ENCODE data around the gene REEP1.
"Not testable (repeated sequence)": the region's sequence is repeated elsewhere in the genome, so short reads cannot be mapped to it uniquely, and the experiment has no call there.

The REEP1 gene

DNA sequence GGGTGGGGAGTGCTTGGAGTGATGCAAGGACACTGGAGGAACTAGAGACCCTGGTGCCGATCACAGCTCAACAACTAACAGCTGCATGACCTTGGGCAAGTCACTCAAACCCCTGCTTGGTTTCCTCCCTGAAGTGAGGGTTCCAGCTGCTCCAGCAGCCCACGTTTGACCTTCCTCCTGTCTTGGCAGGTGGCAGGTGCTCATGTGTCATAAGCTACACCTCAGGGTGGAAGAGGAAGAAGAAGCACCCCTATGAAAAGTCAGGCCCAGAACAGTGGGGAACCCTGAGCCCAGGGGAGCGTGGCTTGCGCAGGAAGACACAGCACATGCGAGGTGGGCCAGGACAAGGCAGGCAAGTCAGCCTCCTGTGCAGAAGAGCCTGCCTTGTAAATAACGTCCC lies 95.8 kb downstream of the REEP1 start:
- DNase-seq = no peak

DNA sequence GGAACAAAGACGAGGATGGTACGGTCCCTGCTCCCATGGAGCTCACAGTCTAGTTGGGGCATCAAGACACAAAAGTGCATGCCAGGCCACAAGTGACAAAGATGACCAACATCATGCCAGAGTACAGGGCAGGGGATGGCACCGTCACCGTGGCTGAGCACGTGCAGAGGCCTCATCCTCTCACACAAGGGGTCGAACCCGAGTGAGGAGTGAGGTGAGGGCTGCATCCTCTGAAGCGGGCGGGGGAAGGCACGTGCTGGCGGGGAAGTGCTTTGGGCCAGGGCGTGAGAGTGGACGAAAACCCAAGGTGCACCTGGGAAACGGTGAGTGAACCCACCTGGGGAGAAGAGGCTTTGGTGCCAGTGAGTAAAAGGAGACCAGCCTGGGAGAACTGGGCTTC lies 97.2 kb downstream of the REEP1 start:
- no peak for DNase-seq

DNA sequence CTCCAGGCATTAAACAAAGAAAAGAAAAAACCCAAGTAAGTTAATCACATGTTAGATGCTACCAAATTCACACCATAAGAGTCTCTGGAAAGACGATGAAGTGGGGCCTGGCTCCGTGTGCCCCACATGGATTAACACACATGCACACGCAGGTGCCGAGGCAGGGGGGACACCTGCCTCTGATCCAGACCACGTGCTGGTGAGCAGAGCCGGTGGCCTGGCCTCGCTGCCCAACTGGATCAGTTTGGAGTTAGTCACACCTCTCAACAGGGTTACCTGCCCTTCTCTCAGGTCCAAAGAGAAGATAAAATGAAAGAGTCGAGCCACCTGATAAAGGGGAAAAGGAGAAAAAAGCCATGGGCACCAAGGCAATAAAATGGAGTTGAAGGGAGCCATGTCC lies 97.7 kb downstream of the REEP1 start:
- DNase-seq = no peak

DNA sequence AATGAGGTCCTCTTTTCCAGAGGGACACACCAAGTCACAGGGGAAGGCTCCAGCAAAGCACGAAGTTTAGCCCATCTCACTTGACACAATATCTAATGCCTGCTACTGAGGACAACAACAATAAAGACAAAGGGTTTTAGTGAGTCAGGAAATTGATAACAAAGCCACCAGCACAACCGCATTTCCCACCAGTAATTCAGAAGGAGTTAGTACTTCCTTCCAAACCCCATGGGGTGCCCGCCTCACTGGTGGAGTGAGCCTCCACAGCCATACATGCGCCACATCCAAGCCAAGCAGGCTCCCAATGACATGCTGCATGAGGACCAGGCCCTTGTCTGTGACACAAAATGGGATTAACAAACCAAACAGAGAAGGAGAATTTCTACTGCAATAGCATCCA lies 98.1 kb downstream of the REEP1 start:
- no peak for DNase-seq

DNA sequence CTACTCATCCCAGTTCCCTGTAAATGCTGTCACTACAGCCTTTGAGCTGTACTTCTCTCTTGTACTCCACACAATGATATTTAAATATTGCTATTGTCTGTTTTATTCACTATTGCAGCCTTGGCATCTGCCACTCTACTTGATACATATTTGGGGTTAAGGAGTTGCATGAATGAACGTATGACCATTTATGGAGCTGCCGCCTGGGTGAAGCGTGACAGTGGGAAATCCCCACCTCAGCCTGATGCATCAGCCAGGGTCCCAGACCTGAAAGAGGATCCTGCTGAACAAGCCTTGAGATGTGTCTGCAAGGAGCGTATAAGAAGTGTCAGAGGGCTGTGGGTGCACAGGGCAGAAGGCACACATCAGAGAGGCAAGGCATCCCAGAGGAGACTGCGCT lies 99.1 kb downstream of the REEP1 start:
- no peak for DNase-seq

DNA sequence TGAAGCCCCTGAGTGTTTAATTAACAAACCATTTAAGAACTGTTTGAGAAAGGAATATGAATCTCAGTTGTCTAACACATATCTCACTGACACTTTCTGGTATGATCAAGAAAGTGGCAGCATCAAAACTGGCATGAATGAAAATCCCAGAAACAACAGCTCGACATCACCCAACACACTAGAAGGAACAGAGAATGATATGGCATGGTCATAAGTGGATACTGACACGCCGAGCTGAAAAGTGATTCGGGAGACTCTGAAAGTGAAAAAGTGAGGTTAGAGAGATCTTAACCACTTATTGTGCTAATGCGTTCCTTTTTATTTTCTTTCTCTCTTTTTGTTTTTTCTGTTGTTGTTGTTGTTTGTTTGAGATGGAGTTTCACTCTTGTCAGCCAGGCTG lies 100.3 kb downstream of the REEP1 start:
- no peak for DNase-seq

DNA sequence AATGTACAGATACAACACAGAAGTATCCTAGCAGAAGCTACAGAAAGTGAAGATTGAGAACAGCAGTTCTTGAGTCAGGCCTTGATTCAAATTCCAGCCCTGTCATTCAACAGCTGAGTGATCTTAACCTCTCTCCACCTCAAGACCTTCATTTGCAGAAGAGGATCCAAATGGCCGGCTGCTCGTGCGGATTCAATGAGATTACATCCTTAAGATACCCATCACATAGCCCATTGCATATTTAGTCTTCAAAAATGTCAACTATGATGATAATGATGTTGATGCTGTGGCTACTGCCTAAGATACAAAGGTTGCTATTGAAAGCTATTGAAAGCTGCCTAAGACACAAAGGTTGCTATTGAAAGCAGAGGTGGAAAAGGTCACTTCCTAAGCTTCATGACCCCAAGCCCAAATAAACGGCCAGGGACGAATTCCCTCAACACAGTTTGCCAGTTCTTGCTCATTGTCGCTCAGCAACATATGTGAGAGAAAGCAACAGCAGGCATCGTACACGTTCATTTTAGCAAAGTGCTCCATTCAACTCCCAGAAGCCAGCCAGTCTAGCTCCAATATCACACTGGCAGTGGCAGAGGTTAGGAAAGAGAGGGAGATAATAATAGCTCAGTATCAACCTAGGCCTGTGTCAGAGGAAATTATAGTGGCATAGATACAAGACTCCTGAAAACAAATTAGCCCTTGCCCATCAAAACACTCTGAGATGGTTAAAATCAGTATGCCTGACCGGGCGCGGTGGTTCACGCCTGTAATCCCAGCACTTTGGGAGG lies 102.0 kb downstream of the REEP1 start:
- DNase-seq = no peak

DNA sequence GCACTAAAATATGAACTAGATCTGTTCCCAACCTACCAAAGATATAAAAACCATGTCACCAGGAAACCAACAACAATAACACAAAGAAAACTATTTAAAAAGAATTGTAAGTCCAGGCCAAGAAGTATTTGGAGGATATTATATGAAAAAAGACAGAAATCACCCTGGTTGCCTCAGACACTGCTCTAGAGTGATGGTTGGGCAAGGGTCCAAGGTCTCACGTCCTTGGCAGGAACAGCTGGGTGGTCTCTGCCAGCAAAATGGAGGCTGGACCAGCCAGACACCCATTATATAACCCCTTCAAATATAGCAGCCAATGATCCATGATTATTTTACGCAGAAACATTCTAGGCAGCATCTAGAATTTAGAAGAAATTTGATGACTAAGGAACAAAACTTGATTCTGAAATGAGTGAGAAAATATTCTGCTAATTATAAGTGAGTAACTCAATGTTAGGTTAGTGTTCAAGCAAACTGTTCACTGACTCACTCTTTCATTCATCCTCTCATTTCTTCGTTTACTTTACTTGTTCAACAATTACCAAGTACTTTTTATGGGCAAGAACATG lies 102.8 kb downstream of the REEP1 start:
- no peak for DNase-seq

DNA sequence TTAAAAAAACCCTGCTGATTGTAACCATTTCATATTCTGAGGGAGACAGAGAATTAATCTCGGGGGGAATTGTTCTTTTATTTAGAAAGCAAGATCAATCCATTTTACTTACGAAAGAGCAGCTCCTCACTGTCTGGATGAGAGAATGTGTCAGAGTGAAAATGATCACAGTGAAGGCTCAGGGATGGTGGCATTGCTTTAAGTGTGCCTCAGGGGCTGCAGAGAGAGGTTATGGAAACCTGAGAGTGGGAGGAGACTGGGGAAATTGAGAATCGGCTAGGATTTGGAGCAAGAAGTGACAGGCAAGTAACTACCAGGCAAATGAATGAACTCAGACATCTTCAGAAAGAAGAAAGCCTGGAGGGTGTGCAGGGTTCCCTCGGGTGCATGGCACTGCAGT lies 104.0 kb downstream of the REEP1 start:
- DNase-seq = no peak

DNA sequence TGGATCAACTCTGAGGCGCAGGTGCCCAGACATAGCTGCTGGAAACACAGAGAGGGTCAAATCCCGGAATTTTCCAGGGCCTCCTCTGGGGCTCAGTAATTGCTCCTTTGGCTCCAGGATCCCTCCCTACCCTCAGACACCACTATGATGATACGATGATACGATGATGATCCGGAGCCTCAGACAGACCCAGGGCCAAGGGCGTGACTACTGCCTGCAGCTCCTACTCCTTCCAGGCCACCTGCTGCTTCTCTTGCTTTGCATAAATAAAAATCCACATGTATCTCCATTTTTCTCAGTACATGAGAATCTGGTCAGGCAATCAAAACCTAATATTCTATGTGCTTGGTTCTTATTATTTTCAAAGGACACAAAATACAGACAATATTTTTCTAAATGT lies 104.5 kb downstream of the REEP1 start:
- DNase-seq = no peak

DNA sequence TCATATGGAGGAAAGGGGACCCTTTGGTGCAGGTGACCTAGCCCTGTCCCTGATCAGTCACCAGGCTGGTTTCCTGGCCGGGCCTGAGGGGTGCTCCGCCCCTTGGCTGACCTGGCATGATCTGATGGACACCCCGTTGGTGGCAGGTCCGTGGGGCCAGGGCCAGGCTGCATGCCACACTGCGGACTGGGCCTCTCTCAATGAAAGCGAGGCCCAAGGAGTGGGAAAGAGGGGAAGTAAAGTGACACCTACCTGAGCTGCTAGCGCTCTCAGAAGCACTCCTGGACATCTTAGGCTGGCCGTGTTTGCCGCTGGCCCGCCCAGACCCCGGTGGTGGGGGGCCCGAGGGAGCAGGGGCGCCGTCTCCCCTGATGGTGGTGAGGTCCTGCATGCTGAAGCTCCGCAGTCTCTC lies 105.0 kb downstream of the REEP1 start:
- no peak for DNase-seq

DNA sequence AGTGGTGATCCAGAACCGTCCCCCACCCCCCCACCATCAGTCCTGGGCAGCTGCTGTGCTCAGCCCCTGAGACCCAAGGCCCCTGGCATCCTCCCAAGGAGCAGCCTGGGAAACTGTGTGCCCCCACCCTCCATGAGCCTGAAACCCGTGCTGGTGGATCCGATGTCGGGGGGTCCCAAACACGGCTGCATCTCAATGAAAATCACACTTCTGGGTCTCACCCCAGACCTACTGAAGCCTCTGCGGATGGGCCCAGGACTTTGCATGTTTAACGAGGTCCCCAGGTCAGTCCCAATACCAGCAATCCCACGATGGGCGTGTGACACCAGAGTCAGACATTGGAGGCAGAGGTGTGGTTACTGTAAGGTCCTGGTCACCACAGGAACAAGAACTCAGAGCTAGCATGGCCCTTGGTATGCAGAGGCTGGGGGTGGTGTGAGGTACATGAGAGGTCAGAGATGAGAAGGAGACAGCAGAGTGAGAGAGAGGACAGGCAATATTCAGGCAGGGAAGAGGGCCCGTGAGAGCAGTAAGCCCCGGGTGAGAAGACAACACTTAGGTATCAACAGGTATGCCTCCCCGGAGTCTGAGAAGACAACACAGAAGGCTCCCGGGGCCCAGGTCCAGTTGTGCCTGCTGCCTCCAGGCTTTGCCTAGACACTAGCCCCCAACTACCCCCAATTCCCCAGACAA lies 105.6 kb downstream of the REEP1 start:
- DNase-seq = no peak

DNA sequence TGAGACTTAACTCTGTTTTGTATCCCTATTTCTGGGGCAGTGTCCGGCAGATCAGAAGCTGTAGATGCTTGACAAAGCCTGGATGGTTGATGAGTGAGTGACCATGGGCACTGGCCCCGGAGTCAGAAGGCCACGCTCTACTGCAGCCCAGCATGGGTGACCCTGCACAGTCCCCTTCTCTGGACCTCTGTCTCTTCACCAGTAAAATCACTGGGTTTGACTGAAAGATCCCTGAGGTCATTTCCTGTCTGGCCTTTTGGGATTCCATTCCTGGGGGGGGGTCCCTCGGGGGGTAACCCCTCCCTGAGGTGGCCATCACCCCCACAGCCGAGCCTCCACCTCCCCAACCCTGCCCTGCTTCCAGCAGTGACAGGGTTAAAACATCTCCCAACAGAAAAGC lies 106.5 kb downstream of the REEP1 start:
- DNase-seq = no peak

DNA sequence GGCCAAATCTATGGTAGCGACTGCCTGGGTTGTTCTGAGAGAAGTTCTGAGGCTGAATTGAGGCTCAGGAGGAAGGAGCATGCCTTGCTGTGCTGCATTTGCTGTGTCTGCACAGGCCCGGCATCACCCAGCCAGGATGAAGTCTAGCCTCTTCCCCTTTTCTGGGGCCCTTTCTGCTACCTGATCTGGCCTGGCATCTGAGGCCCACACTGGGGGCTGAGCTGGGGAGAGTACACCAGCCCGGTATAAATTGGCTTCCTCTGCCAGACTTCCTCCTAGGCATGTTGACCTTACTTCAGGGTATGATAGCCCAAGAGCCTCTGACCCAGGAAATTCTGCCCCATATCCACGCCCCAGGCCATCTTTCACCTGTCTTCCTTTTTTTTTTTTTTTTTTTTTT lies 108.2 kb downstream of the REEP1 start:
- DNase-seq = no peak

DNA sequence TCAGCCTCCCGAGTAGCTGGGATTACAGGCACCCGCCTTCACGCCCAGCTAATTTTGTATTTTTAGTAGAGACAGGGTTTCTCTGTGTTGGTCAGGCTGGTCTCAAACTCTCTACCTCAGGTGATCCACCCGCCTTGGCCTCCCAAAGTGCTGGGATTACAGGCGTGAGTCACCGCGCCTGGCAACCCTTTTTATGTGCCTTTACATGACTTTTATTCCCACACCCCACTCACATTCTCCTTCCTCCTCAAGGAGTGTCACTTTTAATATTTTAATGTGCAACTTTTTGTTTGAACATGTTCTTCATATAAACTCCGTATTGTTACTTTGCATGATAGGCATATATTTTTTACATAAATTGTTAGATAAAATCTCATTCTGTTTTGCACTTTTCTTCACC lies 108.9 kb downstream of the REEP1 start:
- DNase-seq = not testable (repeated sequence)

DNA sequence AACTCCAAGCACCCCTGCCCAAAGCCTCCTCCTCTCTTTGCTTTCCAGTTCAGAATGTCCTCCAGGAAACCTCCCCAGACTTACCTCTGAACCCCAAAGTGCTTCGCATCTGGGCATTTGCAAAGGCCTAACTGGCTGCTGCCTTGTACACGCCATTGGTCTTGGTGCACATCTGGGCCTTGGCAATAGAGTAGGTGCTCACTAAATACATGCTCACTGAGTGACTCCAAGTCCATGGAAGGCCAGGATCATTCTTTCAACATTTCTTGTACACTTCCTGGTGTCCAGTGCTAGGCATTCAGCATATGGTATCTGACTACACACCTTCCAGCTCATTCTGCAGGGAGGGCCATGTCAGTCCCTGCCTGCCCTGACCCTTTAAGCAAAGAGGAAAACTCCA lies 109.7 kb downstream of the REEP1 start:
- no peak for DNase-seq

DNA sequence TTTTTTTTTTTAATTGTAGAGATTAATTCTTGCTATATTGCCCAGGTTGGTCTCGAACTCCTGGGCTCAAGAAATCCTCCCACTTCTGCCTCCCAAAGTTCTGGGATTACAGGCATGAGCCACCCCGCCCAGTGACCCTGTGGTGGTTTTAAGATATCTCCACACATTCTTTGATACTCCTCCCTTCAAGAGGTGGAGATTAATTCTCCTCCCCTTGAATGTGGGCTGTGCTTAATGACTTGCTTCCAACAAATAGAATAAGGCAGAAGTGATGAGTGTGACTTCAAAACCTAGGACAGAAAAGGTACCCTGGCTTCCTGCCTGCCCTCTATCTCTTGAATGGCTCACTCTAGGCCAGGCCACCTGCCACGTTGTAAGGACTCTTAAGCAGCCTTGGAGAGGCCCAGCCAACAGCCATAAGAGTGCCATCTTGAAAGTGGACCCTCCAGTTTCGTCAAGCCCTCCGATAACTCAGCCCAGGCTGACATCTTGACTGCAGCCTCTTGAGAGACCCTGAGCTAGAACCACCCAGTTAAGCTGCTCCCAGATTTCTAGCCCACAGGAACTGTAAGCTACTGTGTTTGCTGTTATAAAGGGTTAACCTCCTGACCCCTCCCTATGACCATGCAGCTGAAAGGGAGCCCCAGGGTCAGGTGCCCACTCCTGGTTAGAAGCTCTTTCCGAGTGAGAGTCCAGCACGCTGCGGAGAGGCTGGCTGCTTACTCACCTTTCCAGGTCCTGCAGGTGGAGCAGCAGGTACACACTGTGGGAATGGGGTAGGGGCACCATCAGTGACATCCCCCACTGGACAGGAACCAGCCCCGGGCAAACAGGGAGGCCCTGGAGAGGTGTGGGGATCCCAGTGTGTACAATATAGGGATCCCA lies 110.5 kb downstream of the REEP1 start:
- no peak for DNase-seq

DNA sequence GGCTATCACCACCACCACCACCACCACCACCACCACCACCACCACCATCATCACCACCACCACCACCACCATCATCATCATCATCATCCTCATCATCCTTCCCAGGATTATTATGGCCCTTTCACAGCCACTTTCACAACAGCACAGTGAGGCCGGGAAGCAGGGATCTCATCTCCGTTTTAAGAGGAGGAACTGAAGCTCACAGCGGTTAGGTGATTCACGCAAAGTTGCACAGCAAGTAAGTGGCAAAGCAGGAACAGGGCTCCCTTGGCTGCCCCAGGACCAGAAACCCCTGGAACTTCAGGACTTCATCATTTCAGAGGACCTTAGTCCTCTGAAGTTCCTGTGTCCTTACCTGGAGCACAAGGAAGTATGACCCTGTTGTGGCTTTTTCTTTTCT lies 111.4 kb downstream of the REEP1 start:
- no peak for DNase-seq

DNA sequence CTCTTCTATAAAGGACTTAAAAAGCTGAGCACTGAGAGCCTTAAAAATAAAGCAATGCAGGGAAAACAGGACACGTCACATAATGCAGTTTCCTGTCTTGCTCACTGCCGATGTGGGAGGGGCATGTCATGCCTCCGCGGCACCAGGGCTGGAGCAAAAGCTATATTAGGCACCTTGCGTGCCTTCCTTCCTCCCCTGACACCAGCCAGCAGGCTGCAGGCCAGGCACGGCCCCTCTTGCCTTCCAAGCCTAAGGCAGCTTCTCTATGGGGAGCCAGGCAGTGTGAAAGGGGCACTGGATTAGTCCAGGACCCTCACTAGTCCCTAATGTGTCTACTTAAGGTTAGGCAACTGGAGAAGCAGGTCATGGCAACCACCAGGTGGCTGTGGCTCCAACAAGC lies 111.8 kb downstream of the REEP1 start:
- DNase-seq = no peak

DNA sequence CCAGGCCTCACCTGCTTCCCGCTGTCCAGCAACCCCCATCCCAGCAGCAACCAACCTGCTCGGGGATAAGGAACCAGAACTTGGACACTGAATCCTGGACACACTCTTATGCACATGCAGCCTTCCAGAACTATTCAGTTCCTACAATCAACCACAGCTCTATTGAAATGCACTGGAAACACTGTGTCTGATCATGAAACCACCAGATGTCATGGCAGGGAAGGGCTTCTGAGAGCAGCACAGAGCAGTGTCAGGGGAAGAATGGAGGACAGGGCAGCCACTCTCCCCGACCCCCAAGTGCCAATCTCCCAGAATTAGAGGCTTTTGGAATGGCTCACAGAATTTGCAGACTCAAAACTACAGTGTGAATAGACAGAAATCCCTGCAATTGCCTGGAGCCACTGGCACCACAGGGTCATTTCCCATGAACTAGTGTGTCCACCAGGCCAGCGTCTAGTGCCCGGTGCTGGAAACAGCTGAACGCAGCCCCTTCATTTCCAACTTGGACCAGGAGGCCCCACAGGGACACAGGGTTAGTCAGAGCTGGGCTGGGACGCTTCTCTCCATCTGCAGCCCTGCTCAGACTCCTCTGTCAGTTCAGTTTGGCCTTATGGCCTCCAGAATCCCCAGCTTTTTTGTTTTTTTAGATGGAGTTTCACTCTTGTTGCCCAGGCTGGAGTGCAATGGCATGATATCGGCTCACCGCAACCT lies 112.6 kb downstream of the REEP1 start:
- no peak for DNase-seq

DNA sequence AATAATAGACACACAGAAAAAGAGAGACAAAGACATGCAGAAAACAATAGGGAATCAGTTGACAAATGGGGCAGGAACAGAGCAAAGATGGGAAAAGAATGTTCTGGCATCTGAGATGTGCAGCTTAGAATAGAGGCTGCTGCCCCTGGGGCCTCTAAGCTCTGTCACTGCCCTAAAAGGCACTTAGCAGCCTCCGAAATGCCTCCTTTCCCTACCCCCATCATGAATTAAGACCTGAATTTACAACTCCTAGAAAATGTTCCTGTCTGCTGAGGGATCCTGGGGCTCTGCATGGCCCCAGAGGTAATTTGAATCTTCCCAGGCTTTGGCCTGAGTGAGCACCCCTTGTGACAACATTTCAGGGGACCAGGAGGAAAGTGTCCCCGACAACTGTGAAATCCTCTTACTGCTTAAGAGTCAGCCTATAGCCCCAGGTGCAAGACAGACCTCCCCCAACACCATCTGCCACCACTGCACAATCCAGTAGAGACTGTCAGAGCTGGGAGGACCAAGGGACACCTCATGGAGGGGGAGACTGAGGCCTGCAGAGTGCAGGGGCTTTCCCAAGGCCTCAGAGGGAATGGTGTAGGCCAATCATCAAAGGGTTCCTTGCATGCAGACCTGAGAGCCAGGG lies 113.4 kb downstream of the REEP1 start:
- DNase-seq = no peak
